Mammary epithelial cell (primary cell): ENCODE measurements around the gene SNX24.

ENCODE experiments used
- EZH2 ChIP-seq: IDR thresholded peaks from 2 replicates; pipeline ENCODE4 v1.6.1; 2012; ENCODE audit warnings: low read length, inconsistent platforms, borderline replicate concordance
- TF ChIP-seq, protein P1 (sequence below), 2 donors: IDR thresholded peaks in 1 of 2; conservative IDR thresholded peaks in 1 of 2; 2 replicates each; pipeline ENCODE4 v1.5.1; 2011 to 2012; ENCODE audit warnings: inconsistent platforms in 2 of 2, low read length in 2 of 2, mild to moderate bottlenecking in 2 of 2, control low read depth in 1 of 2, low read depth in 1 of 2; ENCODE audit not compliant: insufficient read depth in 1 of 2; ENCODE audit errors: extremely low read depth in 1 of 2

DNA sequence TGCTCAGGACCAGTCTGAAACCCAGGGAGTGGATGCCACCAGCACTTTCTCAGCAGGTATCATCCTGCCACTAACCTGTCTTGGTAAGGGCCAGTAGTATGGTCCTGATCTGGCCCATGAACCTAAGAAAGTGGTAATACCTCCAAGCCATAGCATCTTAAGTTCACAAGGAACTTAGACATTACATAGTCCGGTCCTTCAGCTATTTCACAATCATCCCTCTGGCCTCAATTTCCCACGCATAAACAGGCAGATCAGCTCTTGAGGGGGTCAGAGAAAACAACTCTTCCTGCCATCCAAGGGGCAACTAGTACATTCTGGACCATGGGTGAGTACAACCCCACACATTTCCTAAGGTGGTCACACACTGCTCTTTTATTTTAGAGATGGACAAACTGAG lies 102.9 kb downstream of the SNX24 start:
- TF ChIP-seq, protein P1, sequence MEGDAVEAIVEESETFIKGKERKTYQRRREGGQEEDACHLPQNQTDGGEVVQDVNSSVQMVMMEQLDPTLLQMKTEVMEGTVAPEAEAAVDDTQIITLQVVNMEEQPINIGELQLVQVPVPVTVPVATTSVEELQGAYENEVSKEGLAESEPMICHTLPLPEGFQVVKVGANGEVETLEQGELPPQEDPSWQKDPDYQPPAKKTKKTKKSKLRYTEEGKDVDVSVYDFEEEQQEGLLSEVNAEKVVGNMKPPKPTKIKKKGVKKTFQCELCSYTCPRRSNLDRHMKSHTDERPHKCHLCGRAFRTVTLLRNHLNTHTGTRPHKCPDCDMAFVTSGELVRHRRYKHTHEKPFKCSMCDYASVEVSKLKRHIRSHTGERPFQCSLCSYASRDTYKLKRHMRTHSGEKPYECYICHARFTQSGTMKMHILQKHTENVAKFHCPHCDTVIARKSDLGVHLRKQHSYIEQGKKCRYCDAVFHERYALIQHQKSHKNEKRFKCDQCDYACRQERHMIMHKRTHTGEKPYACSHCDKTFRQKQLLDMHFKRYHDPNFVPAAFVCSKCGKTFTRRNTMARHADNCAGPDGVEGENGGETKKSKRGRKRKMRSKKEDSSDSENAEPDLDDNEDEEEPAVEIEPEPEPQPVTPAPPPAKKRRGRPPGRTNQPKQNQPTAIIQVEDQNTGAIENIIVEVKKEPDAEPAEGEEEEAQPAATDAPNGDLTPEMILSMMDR (conservative IDR thresholded peaks at IDR 0.05 in 1 of 2, IDR thresholded peaks at IDR 0.05 in 1 of 2; ENCODE audit: extremely low read depth in 1 of 2, insufficient read depth in 1 of 2, low read depth in 1 of 2, low read length in 2 of 2) = no peak
- TF ChIP-seq EZH2 = no peak
